GM10847 (cell line): ENCODE measurements around the gene TIMM44.

ENCODE experiments used
- POLR2A ChIP-seq: IDR thresholded peaks from 2 replicates; pipeline ENCODE4 v1.6.1; 2011; ENCODE audit not compliant: insufficient read length; ENCODE audit errors: extremely low read depth

TIMM44 gene

DNA sequence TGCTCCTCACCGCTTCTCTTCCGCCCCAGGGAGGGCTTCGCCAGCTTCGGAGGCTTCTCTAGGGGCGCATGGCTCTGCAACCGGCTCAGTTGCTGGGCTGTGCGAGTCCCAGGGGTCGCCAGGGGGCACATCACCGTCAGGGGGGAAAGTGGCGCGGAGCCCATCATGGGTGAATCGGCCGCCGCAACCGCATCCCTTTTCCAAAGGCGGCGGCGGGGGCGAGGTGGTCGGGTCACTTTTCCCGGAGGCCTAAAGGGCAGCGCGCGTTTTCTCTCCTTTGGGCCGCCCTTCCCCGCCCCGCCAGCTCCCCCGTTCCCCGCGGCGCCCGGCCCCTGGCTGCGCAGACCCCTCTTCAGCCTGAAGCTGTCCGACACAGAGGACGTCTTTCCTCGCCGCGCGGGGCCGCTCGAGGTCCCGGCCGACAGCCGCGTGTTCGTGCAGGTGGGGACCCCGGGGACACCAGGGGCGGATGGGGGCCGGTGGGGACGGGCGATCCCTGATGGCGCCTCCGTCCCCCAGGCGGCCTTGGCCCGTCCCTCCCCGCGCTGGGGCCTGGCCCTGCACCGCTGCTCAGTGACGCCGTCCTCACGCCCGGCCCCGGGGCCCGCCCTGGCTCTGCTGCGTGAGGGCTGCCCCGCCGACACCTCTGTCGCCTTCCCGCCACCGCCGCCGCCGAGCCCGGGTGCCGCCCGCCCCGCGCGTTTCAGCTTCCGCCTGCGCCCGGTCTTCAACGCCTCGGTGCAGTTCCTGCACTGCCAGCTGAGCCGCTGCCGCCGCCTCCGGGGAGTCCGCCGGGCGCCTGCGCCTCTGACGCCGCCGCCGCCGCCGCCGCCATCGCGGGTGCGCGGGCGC, 27.1 kb downstream of the TIMM44 start:
- no peak for TF ChIP-seq POLR2A

GRCh38 chr19:7915250-7916102, 28.0 kb downstream of the TIMM44 start:
- TF ChIP-seq POLR2A, result no peak

DNA sequence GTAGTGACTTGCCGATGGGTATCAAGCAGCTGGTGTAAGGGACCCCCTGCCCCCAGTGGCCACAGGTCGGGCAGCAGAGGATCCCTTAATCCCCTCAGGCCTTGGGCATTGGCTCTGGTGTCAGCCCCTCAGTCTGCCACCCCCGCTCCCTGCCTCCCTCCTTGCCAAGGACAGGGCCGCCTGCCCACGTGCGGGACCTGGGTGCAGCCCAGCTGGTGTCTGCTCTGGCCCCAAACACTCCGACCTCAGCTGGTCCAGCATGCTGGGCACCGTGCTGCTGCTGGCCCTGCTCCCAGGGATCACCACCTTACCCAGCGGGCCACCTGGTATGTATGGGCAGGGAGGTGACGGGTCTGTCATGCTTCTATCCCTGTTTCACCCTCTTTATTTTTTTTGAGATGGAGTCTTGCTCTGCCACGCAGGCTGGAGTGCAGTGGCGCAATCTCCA, 28.8 kb downstream of the TIMM44 start, which contains the start of gene TGFBR3L:
Gene TGFBR3L (plus strand): TSS at position 233 of the 448 bp plus-strand sequence.
- no peak for TF ChIP-seq POLR2A

DNA sequence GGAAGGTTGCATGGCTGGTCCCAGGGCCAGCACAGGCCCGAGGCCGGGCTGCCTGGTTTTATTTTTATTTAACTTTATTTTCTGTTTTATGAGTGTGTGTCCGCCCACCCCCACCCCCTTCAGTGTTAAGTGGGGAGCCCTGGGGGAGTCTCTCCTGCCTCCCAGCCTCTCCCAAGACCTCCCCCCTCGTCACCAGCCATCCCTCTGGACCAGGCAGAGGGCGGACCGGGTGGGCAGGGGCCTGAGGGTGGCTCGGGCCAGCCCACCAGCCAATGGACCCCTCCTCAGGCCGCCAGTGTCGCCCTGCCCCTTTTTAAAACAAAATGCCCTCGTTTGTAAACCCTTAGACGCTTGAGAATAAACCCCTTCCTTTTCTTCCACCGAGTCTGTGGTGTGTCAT, 29.4 kb downstream of the TIMM44 start:
- TF ChIP-seq POLR2A, result no peak

GRCh38 chr19:7913652-7914051, 29.8 kb downstream of the TIMM44 start:
- TF ChIP-seq POLR2A, result no peak

DNA sequence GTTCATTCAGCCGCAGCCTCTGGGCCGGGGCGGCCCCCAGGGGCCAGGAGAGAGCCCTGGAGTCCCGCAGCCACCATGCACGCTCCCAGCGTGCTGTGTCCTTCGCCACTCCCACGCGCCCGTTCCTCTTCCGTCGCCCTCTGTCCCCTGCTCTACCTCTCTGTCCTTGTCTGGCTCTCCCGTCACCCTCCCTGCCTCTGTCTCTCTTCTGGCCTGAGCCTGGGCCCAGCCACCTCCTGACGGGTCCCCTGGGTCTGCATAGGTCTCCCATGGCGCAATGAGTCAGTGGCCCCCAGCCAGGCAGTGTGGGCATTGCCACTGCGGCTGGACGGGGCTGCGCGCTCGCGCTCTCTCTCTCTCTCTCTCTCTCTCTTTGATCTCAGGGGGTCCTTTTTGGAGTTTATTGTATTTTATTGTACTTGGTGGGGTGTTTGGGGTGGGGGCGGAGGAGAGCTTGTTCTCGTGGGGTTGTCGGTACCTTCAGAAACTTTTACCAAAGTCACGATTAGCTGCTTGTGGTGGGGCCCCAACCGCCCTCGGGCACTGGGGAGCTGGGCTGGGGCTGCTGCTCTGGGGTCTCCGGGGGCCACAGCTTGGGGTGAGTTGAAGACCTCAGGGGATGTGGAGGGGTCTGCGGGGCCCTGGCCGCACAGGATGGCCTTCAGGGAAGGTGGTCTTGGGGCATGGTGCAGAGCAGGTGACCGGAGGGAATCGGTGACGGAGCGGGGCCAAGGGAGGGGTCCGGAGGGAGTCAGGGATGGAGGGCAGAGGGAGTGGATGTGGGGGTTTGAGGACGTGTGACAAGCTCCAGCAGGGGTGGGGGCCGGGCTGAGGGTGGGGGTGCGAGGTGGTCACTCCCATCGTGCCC, 30.5 kb downstream of the TIMM44 start:
- no peak for TF ChIP-seq POLR2A

GRCh38 chr19:7912144-7912696, 31.2 kb downstream of the TIMM44 start:
- TF ChIP-seq POLR2A, result no peak

- TF ChIP-seq POLR2A, result no peak
These were observed 31.8 kb downstream of the TIMM44 start for GRCh38 chr19:7911508-7912143.

DNA sequence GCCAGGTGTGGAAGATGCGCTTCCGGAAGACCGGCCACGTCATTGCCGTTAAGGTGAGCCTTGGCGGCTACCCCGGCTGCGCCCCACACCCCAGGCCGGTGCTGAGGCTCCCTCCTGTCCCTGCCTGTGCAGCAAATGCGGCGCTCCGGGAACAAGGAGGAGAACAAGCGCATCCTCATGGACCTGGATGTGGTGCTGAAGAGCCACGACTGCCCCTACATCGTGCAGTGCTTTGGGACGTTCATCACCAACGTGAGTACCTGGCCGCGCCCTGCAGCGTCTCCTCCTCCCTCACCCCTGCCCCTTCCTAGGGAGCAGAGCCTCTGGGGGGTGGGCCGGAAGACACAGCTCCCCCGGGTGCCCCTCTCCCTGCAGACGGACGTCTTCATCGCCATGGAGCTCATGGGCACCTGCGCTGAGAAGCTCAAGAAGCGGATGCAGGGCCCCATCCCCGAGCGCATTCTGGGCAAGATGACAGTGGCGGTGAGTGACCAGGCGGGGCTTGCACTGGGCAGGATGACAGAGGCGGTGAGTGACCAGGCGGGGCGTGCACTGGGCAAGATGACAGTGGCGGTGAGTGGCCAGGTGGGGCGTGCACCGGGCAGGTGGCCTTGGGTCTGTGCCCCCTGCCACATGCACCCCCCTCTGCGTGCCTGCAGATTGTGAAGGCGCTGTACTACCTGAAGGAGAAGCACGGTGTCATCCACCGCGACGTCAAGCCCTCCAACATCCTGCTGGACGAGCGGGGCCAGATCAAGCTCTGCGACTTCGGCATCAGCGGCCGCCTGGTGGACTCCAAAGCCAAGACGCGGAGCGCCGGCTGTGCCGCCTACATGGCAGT, 32.9 kb downstream of the TIMM44 start:
- no peak for TF ChIP-seq POLR2A

GRCh38 chr19:7909471-7910067, 33.9 kb downstream of the TIMM44 start:
- no peak for TF ChIP-seq POLR2A

DNA sequence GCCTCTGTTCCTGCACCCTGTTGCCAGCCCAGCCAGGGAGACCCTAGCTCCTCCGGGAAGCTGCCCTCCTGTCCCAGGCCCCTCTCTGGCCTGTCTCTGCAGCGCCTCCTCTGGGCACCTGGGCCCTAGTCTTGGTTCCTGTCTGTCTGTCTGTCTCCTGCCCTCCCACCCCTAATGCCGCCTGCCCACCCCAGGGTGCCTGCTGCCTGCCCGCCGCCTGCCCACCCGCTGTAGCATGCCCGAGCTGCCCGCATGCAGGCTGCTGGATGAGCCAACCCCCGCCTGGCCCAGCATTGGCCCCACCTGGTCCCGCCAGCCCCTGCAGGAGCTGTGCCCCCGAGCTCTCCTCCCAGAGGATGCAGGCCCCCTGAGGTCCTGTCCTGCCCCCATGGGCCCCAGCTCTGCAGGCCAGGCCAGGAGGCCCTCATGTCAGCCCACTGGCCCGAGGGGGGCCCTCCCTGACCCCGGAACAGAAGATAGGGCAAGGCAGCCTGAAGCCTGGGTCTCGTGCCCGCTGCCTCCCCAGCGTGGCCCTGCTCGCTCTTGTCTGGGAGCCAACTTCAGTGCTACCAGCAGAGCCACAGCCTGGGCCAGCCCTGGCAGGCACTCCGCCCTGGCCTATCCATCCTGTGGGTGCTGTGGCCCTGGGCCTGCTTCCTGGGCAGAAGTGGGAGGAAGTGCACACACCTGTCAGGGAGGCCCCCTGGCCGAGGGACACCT, 34.6 kb downstream of the TIMM44 start:
- no peak for TF ChIP-seq POLR2A

DNA sequence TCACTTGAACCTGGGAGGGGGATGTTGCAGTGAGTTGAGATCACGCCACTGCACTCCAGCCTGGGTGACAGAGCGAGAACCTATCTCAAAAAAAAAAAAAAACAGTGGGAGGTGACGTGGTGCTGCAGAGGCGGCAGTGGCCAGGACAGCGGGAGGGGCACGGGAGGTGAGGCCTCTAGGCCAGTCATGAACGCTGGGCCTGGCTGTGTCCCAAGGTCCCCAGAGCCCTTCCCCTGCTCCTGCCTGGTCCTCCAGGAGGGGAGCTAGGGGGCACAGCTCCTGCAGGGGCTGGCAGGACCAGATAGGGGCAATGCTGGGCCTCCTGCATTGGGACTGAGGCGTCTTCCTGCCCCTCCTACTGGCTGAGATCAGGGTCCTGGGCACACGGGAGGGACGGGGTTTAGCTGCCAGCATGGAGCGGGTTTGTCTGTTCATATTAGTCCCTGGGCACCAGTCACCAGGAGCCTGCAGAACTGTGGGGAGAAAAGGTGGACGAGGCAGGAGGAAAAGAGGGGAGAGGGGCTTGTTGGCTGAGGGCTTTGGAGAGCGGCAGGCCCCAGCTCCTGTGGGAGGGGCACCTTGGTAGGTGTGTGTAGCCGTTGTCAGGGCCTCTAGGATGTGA, 35.3 kb downstream of the TIMM44 start:
- TF ChIP-seq POLR2A, result no peak
